Measurements from ENCODE around the gene PBX4. TPM values are rescaled to one million over a fixed set of nuclear protein-coding genes. Genes with fewer than 3 reads are reported as not detected.
A peak's percentile ranks its signal among the peaks of the same experiment; 100 is the strongest.
"Not testable (repeated sequence)": the region's sequence is repeated elsewhere in the genome, so short reads cannot be mapped to it uniquely, and the experiment has no call there.

The PBX4 gene
- total RNA-seq, 1 experiment from 2014 or later, result 2.6 TPM

GRCh38 chr19:19633711-19634515 lies 15.4 kb upstream of the PBX4 start:
- in situ Hi-C loops (cut with HindIII; ENCODE audit: low pct_unique_long_range_greater_than_20kb, low sequenced_read_pairs), result no loop called here
- DNase-seq (ENCODE audit: low read depth), result no peak

DNA sequence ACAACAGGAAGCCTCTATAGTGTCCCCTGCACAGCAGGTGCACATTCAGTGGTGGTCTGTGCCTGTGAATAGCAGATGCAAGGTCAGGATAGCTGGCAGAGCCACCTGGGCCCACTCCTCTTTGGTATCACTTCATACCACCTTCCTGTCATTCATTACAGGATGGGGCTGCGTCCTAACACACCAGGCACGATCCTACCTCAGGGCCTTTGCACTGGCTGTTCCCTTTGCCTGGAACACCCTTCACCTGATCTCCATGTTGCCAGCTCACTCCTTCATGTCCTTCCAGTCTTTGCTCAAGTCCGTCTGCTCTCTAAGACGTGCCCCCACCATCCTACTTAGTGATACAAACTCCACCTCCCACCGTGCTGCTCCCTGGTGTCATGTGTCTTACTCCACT lies 14.2 kb upstream of the PBX4 start:
- DNase-seq (ENCODE audit: low read depth), result no peak
- in situ Hi-C loops (cut with HindIII; ENCODE audit: low pct_unique_long_range_greater_than_20kb, low sequenced_read_pairs), result no loop called here

DNA sequence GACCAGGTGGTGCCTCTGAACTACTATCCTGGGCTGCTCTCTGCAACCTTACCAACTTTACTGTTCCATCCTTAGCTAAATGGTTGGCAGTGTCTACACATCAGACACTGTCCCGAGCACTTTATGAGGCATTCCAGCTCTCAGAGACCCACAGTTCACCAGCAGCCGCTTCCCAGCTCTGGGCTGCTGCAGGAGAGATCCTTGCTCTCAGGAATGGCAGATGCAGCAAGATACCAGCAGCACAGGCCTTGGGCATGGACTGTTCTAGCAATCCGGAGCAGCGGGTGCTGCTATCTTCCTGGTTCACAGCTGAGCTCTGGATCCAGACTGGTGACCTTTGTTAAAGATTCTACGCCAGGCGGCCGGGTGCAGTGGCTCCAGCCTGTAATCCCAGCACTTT lies 12.9 kb upstream of the PBX4 start:
- in situ Hi-C loops (cut with HindIII; ENCODE audit: low pct_unique_long_range_greater_than_20kb, low sequenced_read_pairs), result no loop called here
- DNase-seq (ENCODE audit: low read depth), result no peak

GRCh38 chr19:19630426-19630825 lies 11.9 kb upstream of the PBX4 start:
- no peak for DNase-seq (ENCODE audit: low read depth)
- in situ Hi-C loops (cut with HindIII; ENCODE audit: low pct_unique_long_range_greater_than_20kb, low sequenced_read_pairs), result no loop called here

GRCh38 chr19:19630062-19630414 lies 11.6 kb upstream of the PBX4 start:
- no peak for DNase-seq (ENCODE audit: low read depth)
- in situ Hi-C loops (cut with HindIII; ENCODE audit: low pct_unique_long_range_greater_than_20kb, low sequenced_read_pairs), result no loop called here

GRCh38 chr19:19628501-19629134 lies 10.1 kb upstream of the PBX4 start:
- peak; percentile 66 for DNase-seq (ENCODE audit: low read depth)
- in situ Hi-C loops (cut with HindIII; ENCODE audit: low pct_unique_long_range_greater_than_20kb, low sequenced_read_pairs), result no loop called here

DNA sequence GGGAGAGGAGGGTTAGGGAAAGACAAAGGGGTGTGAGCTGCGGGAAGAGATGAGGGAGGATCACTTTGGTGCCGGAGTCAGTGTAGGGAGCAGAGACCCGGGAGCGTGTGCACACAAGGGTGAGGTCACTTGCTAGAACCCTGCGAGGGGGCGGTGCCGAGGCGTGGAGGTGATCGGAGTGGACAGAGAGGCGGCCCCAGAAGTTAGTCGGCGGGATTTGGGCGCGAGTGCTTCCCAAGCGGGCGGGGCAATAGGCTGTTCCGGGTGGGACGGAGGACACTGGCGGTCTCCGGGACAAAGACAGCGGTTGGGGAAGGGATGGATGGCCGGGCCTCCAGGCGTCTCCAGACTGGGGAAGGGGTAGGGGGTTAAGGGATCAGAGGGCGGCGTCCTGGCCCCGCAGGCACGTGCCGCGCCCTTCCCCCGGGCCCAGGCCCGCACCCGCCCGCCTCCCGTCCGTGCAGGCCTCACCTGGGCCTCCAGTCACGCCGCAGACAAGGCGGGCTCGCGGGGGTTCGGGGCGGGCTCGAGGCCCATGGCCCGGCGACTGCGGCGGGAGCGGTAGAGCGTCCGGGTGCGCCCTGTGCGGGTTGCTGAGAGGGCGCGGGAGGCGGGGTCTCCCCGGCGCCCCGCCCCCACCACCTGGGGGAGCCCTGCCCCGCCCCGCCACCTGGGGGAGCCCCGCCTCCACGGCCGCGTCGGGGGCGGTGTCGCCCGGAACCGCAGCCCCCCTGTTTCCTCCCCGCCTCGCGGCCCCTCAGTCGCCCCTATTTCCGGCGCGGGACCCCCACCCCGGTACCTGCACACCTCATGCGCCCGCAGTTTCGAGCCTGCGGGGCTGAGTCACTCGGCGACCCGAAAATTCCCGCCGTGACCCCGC lies 9.4 kb upstream of the PBX4 start, which contains the start of gene LPAR2:
LPAR2 (minus strand) TSS at position 600 of the 880 bp plus-strand sequence. CDS start 945 bp downstream, outside the sequence.
- in situ Hi-C loops (cut with HindIII; ENCODE audit: low pct_unique_long_range_greater_than_20kb, low sequenced_read_pairs), result no loop called here
- DNase-seq (ENCODE audit: low read depth), result no peak

- in situ Hi-C loops (cut with HindIII; ENCODE audit: low pct_unique_long_range_greater_than_20kb, low sequenced_read_pairs), result no loop called here
These were observed 8.3 kb upstream of the PBX4 start for GRCh38 chr19:19626516-19627472.

DNA sequence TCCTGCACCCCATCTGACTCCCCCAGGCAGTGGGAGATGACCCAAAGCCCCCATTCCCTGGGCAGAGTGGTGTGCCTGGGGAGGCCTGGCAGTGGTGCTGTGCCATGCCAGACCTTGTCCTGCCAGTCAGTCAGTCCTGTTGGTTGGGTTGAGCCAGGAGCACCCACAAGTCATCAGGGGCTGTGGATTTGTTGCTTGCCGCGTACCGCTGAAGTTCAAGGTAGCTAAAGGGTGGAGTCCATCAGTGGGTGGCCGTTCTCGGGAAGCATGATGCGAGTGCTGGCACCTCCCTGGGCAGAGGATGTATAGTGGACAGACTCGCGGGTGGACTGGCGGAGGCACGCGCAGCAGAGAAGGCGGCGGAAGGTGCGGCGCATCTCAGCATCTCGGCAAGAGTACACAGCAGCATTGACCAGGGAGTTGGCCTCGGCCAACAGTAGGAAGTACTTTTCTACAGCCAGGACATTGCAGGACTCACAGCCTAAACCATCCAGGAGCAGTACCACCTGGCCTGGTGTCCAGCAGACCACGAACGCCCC lies 5.6 kb upstream of the PBX4 start:
- no peak for DNase-seq (ENCODE audit: low read depth)
- in situ Hi-C loops (cut with HindIII; ENCODE audit: low pct_unique_long_range_greater_than_20kb, low sequenced_read_pairs), result no loop called here

More at GRCh38 chr19:19626516-19627472, 8.3 kb upstream of the PBX4 start:
- no peak for DNase-seq (ENCODE audit: low read depth)

GRCh38 chr19:19623383-19623782 lies 4.9 kb upstream of the PBX4 start:
- in situ Hi-C loops (cut with HindIII; ENCODE audit: low pct_unique_long_range_greater_than_20kb, low sequenced_read_pairs), result no loop called here
- DNase-seq (ENCODE audit: low read depth), result no peak

GRCh38 chr19:19619849-19620210 lies 1.3 kb upstream of the PBX4 start:
- DNase-seq (ENCODE audit: low read depth), result no peak
- in situ Hi-C loops (cut with HindIII; ENCODE audit: low pct_unique_long_range_greater_than_20kb, low sequenced_read_pairs), result no loop called here

DNA sequence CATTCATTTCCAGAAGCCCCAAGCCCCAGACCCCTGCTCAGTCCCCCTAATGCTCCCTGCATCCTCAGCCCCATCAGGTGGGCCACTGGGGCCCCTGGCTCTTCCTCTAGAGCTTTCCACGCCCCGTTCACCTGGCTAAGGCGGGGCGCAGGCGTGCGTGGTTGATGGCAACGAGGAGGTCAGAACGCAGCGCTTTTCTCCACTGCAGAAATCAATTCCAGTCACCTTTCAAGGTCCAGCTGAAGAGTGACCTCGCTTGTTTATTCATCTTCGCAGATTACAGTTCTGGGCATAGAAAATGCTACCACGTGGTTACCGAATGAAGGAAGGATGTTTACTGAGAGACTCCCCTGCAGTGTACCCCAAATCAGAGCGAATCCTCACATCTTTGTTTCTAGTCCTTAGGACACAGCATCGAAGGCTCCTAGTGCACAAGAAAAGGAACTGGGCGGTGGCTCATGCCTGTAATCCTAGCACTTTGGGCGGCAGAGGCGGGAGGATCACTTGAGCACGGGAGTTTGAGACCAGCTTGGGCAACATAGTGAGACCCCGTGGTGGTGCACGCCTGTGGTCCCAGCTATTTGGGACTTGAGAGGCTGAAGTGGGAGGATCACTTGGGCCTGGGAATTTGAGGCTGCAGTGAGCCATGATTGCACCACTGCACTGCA lies 828 bp upstream of the PBX4 start:
- DNase-seq (ENCODE audit: low read depth), result no peak
- in situ Hi-C loops (cut with HindIII; ENCODE audit: low pct_unique_long_range_greater_than_20kb, low sequenced_read_pairs), result no loop called here

DNA sequence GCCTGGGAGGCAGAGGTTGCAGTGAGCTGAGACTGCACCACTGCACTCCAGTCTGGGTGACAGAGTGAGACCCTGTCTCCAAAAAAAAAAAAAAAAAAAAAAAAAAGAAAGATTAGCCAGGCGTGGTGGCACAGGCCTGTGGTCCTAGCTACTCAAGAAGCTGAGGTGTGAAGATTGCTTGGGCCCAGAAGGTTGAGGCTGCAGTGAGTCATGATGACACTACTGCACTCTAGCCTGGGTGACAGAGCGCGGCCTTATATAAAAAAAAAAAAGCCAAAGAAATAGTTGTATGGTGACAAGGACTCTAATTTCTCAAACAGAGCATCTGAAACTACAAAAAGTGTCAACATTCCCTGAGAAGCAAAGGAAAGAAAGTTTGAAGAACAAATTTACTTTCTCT lies 3.4 kb downstream of the PBX4 start:
- in situ Hi-C loops (cut with HindIII; ENCODE audit: low pct_unique_long_range_greater_than_20kb, low sequenced_read_pairs), result no loop called here
- DNase-seq (ENCODE audit: low read depth), result peak; percentile 84

GRCh38 chr19:19613506-19613905 lies 5.0 kb downstream of the PBX4 start:
- peak; percentile 58 for DNase-seq (ENCODE audit: low read depth)
- in situ Hi-C loops (cut with HindIII; ENCODE audit: low pct_unique_long_range_greater_than_20kb, low sequenced_read_pairs), result no loop called here

DNA sequence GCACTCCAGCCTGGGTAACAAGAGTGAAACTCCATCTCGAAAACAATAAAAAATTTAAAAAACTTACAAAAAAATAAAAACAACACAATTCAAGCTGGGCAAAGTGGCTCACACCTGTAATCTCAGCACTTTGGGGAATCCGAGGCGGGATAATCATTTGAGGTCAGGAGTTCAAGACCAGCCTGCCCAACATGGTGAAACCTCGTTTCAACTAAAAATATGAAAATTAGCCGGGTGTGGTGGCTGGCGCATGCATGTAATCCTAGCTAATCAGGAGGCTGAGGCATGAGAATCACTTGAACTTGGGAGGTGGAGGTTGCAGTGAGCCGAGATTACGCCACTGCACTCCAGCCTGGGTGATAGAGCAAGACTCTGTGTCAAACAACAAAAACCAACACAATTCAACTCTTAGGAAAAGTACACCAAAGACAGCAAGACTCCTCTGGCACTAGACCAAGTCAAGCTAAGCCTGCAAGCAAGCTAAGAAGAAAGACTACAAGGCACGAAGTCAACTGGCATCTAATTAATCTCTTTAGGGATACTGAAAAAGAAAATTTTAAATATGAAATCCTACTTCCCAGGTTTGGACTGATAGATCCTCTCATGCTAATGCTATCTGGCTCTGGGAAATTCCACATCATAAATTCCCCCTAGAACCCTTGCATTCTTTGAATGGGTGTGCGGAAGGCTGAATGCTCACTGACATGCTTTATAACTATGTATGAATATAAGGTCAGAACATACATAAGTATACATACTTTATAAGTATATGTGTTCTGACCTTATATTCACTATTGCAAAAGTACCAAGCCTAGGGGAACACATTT lies 7.9 kb downstream of the PBX4 start:
- no peak for DNase-seq (ENCODE audit: low read depth)
- in situ Hi-C loops (cut with HindIII; ENCODE audit: low pct_unique_long_range_greater_than_20kb, low sequenced_read_pairs), result no loop called here

- in situ Hi-C loops (cut with HindIII; ENCODE audit: low pct_unique_long_range_greater_than_20kb, low sequenced_read_pairs); DNase-seq (ENCODE audit: low read depth): not testable (repeated sequence)
These were observed 11.8 kb downstream of the PBX4 start for GRCh38 chr19:19606686-19607085.

Measured in Caki2 (cell line).